Body of pancreas (tissue), 4 donors: Measurements from ENCODE around the gene BAHCC1. TPM values are rescaled to one million over a fixed set of nuclear protein-coding genes. Genes with fewer than 3 reads are reported as not detected.

ENCODE experiments used
- ATAC-seq: fragments of 150-250 bp; one replicate; pipeline ENCODE4 v1.9.1; 2016
- DNase-seq, 4 donors: peaks; one replicate each; pipeline ENCODE4 v3.0.0-alpha.2; 2019
- H3K27ac ChIP-seq, 4 donors: fragments of 200-600 bp; sonication (generic); 1 replicate in 3 of 4; 2 replicates in 1 of 4; pipeline versions ENCODE4 v1.5.1 to v1.6.1; 2016 to 2019; ENCODE audit warnings: mild to moderate bottlenecking in 1 of 4, mixed read lengths in 1 of 4, moderate library complexity in 1 of 4
- H3K27me3 ChIP-seq, 2 donors: fragments of 200-600 bp; sonication (generic); one replicate each; pipeline ENCODE4 v1.6.0; 2016; ENCODE audit warnings: mild to moderate bottlenecking in 1 of 2
- H3K36me3 ChIP-seq, 2 donors: fragments of 200-600 bp; sonication (generic); replicated peaks in 1 of 2; 2 replicates each; pipeline ENCODE4 v1.5.1; 2016; ENCODE audit warnings: low read depth in 2 of 2; ENCODE audit not compliant: insufficient read depth in 1 of 2
- H3K4me1 ChIP-seq: fragments of 200-600 bp; sonication (generic); one replicate; pipeline ENCODE4 v1.6.0; 2016
- H3K4me3 ChIP-seq, 2 donors: fragments of 200-600 bp; sonication (generic); 1 replicate in 1 of 2; 2 replicates in 1 of 2; pipeline ENCODE4 v1.5.1; 2016 to 2019
- H3K9me3 ChIP-seq, 3 donors: fragments of 200-600 bp; sonication (generic); 1 replicate in 2 of 3; 2 replicates in 1 of 3; pipeline ENCODE4 v1.5.1; 2016
- POLR2A ChIP-seq, 3 donors: fragments of 450-650 bp; IDR thresholded peaks; one replicate each; pipeline ENCODE4 v1.6.1; 2016; ENCODE audit warnings: antibody characterized with exemption in 3 of 3, mild to moderate bottlenecking in 2 of 3
- whole genome bisulfite sequencing, 2 donors: methylation state at CpG; one replicate each; pipeline ENCODE4 v1.1.5; 2017; 5-methylcytosine and 5-hydroxymethylcytosine counted together
- intact Hi-C: fragments of 100-400 bp; cut with DNase I; formaldehyde crosslinking; loops from one replicate; pipeline ENCODE4 v1.15.1; 2023
- total RNA-seq, 2 donors: library from RNA; depleted of rRNA; stranded (reverse); fragments of >200 nt; gene quantifications; one replicate each; pipeline ENCODE4 v1.1.0, GENCODE V29; 2016
- TF ChIP-seq, protein P1 (sequence below), 7 experiments: fragments of 450-650 bp in 4 of 7; fragments of 200-600 bp in 3 of 7; sonication (generic) in 3 of 7; IDR thresholded peaks; one replicate each; pipeline ENCODE4 v1.5.1; 2016 to 2019; ENCODE audit warnings: antibody characterized with exemption in 7 of 7

Gene BAHCC1
- total RNA-seq, 2 donors from 2014 or later, result 5.7 to 14.8 TPM

DNA sequence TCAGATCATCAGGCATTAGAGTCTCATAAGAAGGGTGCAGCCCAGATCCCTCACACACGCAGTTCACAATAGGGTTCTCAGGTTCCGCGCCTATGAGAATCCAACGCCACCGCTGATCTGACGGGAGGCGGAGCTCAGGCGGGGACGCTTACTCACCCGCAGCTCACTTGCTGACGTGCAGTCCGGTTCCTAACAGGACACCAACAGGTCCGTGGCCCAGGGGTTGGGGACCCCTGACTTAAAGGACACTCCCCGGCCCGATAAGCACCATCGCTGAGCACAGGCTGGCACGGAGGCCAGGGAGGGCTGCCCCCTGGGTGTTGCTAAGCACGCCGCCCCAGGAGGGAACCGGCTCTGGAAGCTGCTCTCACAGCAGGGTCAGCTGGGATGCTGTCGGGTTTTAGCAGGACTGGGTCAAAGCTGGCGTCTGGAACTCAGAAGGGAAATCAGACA, 30.1 kb upstream of the BAHCC1 start:
- H3K27ac ChIP-seq, result peak overlapping the region; percentile 99 to 100 (median 100)
- DNase-seq (peak; percentile 63 to 86 (median 82)), ATAC-seq (peak; percentile 34)
- TF ChIP-seq, protein P1, sequence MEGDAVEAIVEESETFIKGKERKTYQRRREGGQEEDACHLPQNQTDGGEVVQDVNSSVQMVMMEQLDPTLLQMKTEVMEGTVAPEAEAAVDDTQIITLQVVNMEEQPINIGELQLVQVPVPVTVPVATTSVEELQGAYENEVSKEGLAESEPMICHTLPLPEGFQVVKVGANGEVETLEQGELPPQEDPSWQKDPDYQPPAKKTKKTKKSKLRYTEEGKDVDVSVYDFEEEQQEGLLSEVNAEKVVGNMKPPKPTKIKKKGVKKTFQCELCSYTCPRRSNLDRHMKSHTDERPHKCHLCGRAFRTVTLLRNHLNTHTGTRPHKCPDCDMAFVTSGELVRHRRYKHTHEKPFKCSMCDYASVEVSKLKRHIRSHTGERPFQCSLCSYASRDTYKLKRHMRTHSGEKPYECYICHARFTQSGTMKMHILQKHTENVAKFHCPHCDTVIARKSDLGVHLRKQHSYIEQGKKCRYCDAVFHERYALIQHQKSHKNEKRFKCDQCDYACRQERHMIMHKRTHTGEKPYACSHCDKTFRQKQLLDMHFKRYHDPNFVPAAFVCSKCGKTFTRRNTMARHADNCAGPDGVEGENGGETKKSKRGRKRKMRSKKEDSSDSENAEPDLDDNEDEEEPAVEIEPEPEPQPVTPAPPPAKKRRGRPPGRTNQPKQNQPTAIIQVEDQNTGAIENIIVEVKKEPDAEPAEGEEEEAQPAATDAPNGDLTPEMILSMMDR (IDR thresholded peaks at IDR 0.05), result no peak
- peak in 1 of 3 donors; percentile 70 for TF ChIP-seq POLR2A (IDR thresholded peaks at IDR 0.05)
- no peak overlapping the region for H3K4me3 ChIP-seq
- H3K27me3 ChIP-seq, result no peaks in the 10 kb centered on the region
- H3K4me1 ChIP-seq, result peaks cover 32% of the 10 kb centered on the region
- intact Hi-C loops, result no loop called here
- H3K36me3 ChIP-seq, result no peaks in the 10 kb centered on the region
- WGBS, 2 donors, result 52 to 66% methylated on average over 13 to 22 of the region's 22 CpGs
- no peaks in the 10 kb centered on the region for H3K9me3 ChIP-seq

DNA sequence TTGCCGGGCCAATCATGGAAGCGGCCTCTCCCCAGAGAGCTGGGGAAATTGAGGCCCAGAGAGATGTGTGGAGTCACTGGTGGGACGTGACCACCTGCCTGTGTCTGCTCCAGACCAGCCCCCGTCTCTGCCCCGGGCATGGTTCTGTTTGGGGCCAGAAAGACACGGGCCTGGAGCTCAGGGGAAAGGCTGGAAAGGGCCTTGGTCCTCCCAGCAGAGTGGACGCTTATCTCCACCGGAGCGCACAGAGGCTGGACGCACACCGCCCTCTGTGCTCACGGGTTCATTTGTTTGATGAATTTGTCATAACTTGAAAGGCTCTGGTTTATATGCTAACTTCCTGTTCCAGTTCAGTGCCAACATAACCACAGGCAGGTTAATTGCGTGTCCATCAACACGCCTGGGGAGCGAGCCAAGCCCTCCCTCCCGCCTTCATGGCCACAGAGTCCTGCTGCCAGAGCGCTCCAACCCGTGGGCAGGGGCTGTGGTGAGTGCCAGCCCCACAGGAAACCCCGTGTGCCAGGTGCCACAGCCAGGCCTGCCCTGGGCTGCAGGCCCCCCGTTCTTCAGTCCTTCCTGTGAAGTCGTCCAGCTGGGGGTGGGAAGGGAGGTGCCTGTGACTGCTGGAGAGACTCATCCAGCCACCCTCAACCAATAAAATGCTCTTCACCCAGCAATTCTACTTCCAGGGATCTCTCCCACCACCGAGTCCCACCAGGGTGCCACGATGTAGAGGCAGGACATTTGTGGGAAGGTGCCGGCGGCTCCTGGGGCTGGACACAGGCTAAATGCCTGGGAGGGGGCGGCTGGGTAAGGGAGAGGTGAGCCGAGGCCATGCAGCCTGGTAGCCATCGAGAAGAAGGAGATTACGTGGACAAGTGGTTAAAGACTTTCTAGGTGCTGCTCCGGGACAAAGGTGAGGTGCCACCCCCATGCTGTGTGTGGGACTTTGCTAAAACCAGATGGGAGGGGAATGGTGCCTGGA, 29.4 kb upstream of the BAHCC1 start:
- H3K27ac ChIP-seq, result peak overlapping the region; percentile 99 to 100 (median 100)

DNA sequence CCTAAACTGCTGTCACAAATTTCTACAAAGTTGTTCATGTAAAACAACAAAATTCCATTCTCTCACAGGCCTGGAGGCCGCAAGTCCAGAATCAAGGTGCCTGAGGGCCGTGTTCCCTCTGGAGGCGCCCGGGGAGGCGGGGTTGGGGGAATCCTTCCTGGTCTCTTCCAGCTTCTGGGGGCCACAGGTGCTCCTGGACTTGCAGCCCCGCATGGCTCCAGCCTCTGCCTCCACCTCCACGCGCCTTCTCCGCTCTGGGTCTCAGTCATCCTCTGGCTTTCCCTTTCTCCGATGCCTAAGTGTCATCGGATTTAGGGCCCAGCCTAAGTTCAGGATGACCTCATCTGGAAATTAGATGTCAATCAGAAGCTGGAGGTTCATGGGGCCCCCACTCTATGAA, 28.6 kb upstream of the BAHCC1 start:
- peaks cover 32% of the 10 kb centered on the region for H3K4me1 ChIP-seq
- DNase-seq (peak in 1 of 4 donors; percentile 28), ATAC-seq (no peak)
- no peak overlapping the region for H3K4me3 ChIP-seq
- intact Hi-C loops, result no loop called here
- no peaks in the 10 kb centered on the region for H3K27me3 ChIP-seq
- H3K27ac ChIP-seq, result peak overlapping the region; percentile 99 to 100 (median 100)
- H3K9me3 ChIP-seq, result no peaks in the 10 kb centered on the region
- TF ChIP-seq, protein P1 (IDR thresholded peaks at IDR 0.05), result no peak
- TF ChIP-seq POLR2A (IDR thresholded peaks at IDR 0.05), result no peak
- H3K36me3 ChIP-seq, result no peaks in the 10 kb centered on the region
- 95 to 99% methylated on average over 11 of the region's 11 CpGs for WGBS, 2 donors

More for the DNA sequence above, 29.4 kb upstream of the BAHCC1 start:
- intact Hi-C loops, result no loop called here
- Histone ChIP-seq H3K4me3 (no peak overlapping the region), H3K4me1 (peaks cover 32% of the 10 kb centered on the region), H3K9me3 (no peaks in the 10 kb centered on the region), H3K36me3 (no peaks in the 10 kb centered on the region), H3K27me3 (no peaks in the 10 kb centered on the region)
- ATAC-seq (peak; percentile 95), DNase-seq (peak; percentile 95 to 99 (median 98))
- 15 to 22% methylated on average over 14 to 30 of the region's 30 CpGs for WGBS, 2 donors
- peak; percentile 91 to 97 (median 96) for TF ChIP-seq POLR2A (IDR thresholded peaks at IDR 0.05)
- TF ChIP-seq, protein P1 (IDR thresholded peaks at IDR 0.05), result peak in 2 of 7 experiments; percentile 2 to 13

DNA sequence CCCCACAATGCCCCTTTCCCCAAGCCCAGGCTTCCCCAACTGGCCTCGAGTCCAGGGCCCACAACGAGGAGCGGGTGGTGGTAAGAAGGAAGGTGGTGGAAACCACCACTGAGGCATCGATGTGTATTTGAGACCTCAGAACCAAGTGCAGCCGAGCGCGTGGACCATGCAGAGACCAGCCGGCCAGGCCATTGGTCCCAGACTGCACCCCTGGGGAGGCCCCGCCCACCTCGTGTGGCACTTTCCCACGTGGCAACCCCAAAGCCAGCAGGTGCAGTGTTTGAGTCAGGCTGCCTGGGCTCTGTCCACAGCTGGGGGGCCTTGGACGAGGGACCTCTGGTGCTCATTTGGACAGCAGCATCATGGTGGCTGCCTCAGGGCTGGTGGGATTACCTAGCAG, 28.1 kb upstream of the BAHCC1 start:
- no peaks in the 10 kb centered on the region for H3K27me3 ChIP-seq
- H3K4me3 ChIP-seq, result no peak overlapping the region
- no peaks in the 10 kb centered on the region for H3K36me3 ChIP-seq
- TF ChIP-seq POLR2A (IDR thresholded peaks at IDR 0.05), result no peak
- TF ChIP-seq, protein P1 (IDR thresholded peaks at IDR 0.05), result no peak
- no peaks in the 10 kb centered on the region for H3K9me3 ChIP-seq
- 84 to 87% methylated on average over 12 of the region's 12 CpGs for WGBS, 2 donors
- intact Hi-C loops, result no loop called here
- H3K4me1 ChIP-seq, result peaks cover 32% of the 10 kb centered on the region
- no peak overlapping the region for H3K27ac ChIP-seq
- ATAC-seq (no peak), DNase-seq (no peak)
